ENCODE data around the gene SH3RF3. TPM values are rescaled to one million over a fixed set of nuclear protein-coding genes. Genes with fewer than 3 reads are reported as not detected.

The SH3RF3 gene
- total RNA-seq, 1 donor from 2014 or later, result 35.8 TPM

- DNase-seq (ENCODE audit: extremely low read depth, low read depth, low spot score), result no peak
These were observed 372.5 kb downstream of the SH3RF3 start for GRCh38 chr2:109501461-109501860.

- no peak for DNase-seq (ENCODE audit: extremely low read depth, low read depth, low spot score)
These were observed 374.2 kb downstream of the SH3RF3 start for GRCh38 chr2:109503191-109503590.

GRCh38 chr2:109507217-109507616 lies 378.2 kb downstream of the SH3RF3 start:
- DNase-seq (ENCODE audit: extremely low read depth, low read depth, low spot score), result no peak

GRCh38 chr2:109507828-109508227 lies 378.8 kb downstream of the SH3RF3 start:
- no peak for DNase-seq (ENCODE audit: extremely low read depth, low read depth, low spot score)

GRCh38 chr2:109508556-109508955 lies 379.6 kb downstream of the SH3RF3 start:
- DNase-seq (ENCODE audit: extremely low read depth, low read depth, low spot score), result no peak

- DNase-seq (ENCODE audit: extremely low read depth, low read depth, low spot score), result no peak
These were observed 381.4 kb downstream of the SH3RF3 start for GRCh38 chr2:109510136-109511028.

GRCh38 chr2:109511168-109511567 lies 382.2 kb downstream of the SH3RF3 start:
- no peak for DNase-seq (ENCODE audit: extremely low read depth, low read depth, low spot score)

- no peak for DNase-seq (ENCODE audit: extremely low read depth, low read depth, low spot score)
These were observed 383.1 kb downstream of the SH3RF3 start for GRCh38 chr2:109512076-109512475.

- no peak for DNase-seq (ENCODE audit: extremely low read depth, low read depth, low spot score)
These were observed 384.2 kb downstream of the SH3RF3 start for GRCh38 chr2:109513230-109513629.

- no peak for DNase-seq (ENCODE audit: extremely low read depth, low read depth, low spot score)
These were observed 385.0 kb downstream of the SH3RF3 start for GRCh38 chr2:109513749-109514588.

GRCh38 chr2:109514857-109515256 lies 385.9 kb downstream of the SH3RF3 start:
- no peak for DNase-seq (ENCODE audit: extremely low read depth, low read depth, low spot score)

- no peak for DNase-seq (ENCODE audit: extremely low read depth, low read depth, low spot score)
These were observed 387.6 kb downstream of the SH3RF3 start for GRCh38 chr2:109516445-109517117.

GRCh38 chr2:109517118-109517889 lies 388.3 kb downstream of the SH3RF3 start:
- no peak for DNase-seq (ENCODE audit: extremely low read depth, low read depth, low spot score)

- no peak for DNase-seq (ENCODE audit: extremely low read depth, low read depth, low spot score)
These were observed 390.5 kb downstream of the SH3RF3 start for GRCh38 chr2:109519513-109519912.

GRCh38 chr2:109521233-109522062 lies 392.4 kb downstream of the SH3RF3 start:
- DNase-seq (ENCODE audit: extremely low read depth, low read depth, low spot score), result no peak

- no peak for DNase-seq (ENCODE audit: extremely low read depth, low read depth, low spot score)
These were observed 393.0 kb downstream of the SH3RF3 start for GRCh38 chr2:109522063-109522374.

- DNase-seq (ENCODE audit: extremely low read depth, low read depth, low spot score), result no peak
These were observed 394.1 kb downstream of the SH3RF3 start for GRCh38 chr2:109523121-109523520.

GRCh38 chr2:109523536-109524361 lies 394.7 kb downstream of the SH3RF3 start:
- no peak for DNase-seq (ENCODE audit: extremely low read depth, low read depth, low spot score)

- DNase-seq (ENCODE audit: extremely low read depth, low read depth, low spot score), result no peak
These were observed 396.8 kb downstream of the SH3RF3 start for GRCh38 chr2:109525836-109526235.
